Stimulated activated CD8-positive, alpha-beta memory T cell treated with anti-CD3 and anti-CD28 coated beads, Interleukin-12 subunit alpha, Interleukin-12 subunit beta, amount 100 ng/mL, for 24 hours (primary cell): Measurements from ENCODE around the gene C10orf90.

Experiments used
- DNase-seq: peaks from one replicate; pipeline ENCODE4 v3.0.0-alpha.2; 2020; ENCODE audit errors: extremely low read depth

C10orf90 gene

DNA sequence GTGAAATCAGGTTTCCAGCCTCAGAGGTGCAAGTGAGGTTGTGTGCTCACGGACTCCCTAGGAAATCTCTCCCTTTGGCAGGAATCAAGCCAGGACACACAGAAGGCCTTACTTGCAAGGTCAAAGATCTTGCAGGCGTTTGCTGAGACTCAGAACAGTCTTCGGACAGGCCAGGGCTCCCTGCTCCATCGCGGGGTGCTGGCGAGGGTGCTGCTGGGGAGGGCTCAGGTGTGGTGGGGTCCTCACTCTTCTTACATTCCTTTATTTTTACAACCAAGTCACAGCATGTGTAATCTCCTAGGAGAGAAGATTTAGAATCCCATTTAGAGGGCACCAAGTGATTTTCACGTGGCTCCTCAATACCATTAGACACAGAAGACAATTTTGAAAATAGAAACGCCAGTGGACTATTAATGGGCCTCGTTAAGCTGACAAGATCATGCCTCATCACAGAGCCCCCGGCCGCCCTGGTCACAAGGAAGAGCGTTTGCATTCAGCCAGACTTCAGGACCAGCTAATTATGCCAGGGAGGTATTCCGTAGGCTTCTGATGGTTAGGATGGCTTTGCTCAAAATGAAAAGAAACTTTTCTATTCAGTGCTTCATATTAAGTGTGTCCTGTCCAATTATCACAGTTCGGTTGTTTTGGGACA lies 209.1 kb downstream of the C10orf90 start:
- no peak for DNase-seq

DNA sequence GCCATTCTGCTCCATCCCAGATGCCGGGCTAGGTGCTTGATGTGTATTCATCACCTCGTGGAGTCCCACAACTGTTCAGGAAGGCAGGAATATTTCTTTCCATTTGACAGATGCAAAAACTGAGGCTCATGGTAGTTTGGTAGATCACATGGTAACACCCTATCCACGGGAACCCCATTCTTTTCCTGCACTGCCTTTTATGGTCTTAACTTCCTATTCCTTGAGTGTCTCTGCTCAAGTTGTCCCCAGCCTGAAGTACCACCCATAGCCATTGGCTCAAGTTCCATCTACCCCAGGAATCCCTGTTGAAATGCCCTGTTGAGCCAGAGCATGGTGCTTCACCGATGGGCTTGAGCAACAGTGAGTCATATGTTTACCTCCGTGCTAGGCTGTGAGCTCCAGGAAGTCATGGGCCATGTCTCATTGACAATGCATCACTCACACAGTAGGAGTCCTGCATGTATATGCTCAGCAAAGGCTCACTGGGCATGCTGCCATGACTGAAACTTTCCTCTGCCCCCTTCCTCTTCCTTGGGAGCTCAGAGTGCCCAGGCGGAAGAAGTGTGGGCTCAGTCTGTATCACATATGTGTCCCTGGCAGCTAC lies 210.5 kb downstream of the C10orf90 start:
- no peak for DNase-seq

DNA sequence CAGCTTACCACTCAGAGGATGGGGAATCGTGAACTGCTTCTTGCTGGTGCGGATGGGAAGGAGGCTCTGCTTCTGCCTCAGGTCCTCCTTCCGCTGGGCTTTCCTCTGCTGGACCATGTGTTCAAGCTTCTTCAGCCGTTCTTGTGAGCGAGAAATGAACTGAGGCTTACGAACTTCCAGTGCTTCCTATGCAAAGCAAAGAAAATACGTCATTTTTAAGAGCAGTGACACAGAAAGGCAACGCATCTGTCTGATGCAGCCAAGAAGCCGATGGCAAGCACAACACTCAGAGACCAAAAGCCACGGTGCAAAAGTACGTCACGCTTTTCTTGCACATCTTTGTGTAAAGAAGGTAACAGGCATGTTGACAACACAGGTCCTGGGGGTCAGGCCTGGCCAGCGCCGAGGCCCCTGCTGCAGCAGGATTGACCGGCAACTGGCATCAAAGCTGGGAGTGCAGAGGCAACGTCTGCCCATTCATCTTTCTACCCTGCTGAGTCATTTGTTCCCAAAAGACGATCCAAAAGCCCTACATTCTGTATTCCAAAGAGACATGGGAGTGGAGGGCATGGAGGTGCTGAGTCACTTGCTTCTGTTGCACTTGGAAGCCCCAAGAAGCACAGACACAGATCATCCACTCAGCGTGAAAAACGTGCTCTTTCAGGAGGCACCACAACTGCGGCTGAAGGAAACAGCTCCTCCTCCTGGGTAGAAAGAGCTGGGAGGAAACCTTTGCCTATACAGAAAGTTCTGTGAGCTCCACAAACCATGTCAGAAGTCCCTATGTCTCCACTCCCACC lies 211.3 kb downstream of the C10orf90 start:
- no peak for DNase-seq

DNA sequence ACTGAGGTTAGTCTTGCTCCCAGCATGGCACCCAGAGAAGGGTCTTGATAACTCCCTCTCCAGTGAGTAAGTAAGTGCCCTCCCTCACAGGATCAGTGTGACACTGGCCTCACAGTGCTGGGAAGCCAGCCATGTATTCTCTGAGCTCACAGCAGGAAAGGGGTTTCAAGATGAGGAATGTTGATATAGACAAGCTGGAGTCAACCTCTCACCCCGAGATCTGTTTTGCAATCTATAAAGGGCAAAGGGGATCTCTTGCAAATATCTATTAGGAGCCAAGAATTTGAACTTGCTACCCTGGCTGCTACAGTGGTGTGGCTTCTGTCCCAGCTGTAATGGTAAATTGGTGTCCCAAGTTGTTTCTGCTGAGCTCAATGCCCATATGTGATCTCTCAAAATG lies 212.0 kb downstream of the C10orf90 start:
- DNase-seq = no peak

DNA sequence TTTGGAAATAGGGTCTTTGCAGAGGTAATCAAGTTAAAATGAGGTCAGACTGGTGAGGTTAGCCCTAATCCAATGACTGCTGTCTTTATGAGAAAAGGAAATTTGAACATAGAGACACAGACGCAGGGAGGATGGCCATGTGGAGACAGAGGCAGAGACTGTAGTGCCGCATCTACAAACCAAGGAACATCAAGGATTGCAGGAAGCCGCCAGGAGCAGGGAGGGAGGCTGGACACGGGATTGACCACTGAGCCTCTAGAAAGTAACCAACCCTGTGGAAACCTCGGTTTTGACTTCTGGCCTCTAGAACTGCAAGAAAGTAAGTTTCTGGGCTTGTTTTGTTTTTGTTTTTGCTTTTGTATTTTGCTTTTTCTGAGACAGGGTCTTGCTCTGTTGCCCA lies 213.9 kb downstream of the C10orf90 start:
- DNase-seq = no peak

DNA sequence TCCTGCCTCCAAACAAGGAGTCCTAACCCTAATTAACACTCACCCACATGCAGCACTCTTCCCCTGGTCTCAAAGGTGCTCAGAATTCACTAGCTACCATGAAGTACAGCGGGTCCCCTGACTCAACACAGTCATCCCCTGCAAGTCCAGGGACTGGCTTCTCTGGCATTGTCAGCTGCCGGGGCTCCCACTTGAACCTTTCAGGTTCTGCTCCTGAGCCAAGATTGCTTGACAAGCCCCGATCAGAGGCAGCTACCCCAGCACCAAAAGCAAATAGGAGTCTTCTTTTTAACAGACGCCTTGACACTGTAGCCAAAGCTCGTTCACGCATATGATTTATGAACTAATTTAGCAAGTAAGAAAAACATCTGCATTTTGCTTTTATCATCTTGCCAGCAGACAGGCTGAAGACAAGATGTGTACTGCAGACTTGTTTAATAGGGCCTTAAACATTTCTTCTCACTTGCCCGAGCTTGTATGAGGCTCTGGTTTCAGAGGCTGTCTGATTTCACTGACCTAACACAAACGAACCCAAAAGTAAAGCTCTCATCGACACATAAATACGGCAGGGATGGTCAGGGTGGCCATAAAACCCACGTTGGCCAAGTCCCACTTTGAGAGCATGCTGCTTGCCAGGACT lies 214.6 kb downstream of the C10orf90 start:
- no peak for DNase-seq

DNA sequence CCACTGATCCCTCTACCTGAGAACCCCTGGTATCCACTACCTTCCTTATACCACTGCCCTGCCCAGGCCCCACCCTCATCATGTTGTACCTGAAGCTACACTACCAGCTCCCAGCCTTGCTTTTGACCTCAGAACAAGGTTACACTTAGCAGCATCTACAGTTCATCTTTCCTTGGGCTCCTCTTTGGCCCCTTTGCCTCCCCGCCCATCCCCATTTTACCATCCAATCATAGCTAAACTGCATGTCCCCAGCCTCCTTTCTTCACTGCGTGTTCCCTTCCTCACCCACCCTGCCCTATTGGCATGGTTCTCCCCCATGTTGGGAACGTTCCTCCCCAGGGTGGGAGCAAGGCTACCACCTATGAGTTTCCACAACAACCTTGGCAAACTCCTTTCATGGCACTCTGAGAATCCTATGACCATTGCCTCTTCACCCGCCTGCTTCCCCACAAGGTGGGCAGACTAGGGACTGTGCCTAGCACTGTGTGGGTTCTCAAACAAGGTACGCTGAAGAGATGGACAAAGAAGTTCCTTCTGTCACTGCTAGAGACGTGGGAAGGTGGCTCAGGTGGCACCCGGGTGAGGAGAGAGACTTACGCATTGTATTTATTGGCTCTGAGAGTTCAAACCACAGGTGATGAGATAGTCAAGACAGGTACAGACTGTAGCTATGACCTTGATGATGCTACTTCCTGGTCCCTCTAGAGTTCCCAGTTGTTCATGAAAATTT lies 215.3 kb downstream of the C10orf90 start:
- no peak for DNase-seq

DNA sequence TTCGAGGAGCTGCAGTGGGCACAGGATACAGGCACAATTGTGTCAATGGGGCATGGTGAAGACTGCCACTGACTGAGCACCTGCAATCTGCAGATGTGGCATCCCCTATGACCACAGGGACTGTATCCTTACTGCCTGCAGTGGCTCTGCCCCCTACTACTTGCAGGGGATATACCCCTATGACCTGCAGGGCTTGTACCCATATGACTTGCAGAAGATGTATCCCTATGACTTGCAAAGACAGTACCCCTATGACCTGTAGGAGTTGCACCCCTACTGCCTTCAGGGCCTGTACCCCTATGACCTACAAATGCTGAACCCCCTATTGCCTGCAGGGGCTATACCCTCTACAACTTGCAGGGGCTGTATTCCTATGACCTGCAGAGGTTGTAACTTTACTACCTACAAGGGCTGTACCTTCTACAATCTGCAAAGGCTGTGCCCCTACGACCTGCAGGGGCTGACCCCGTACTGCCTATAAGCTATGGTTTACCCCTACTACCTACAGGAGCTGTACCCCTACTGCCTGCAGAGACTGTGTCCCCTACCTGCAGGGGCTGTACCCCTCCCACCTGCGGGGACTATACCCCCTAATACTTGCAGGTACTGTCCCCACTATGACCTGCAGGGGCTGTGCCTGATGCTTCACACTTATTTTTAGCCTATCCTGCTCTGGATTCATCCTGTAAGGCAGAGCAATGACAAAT lies 216.3 kb downstream of the C10orf90 start:
- DNase-seq = no peak

DNA sequence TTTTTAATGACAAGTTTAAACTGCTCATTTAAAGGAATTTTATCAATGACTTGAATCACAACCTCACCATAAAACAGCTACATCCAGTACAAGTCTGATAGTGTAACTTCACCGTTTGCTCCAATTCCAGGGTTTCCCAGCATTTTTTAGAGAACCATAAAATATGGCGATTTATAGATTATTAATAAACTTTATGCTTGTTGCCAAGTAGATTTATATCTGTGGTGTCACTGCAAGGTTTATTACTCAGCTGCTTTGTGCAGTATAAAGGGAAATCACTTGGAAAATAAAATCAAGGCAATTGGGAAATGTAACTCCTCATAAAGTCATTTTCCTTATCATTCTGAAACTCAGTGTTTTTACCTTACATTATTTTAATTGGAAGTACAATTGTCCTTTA lies 218.2 kb downstream of the C10orf90 start:
- no peak for DNase-seq

DNA sequence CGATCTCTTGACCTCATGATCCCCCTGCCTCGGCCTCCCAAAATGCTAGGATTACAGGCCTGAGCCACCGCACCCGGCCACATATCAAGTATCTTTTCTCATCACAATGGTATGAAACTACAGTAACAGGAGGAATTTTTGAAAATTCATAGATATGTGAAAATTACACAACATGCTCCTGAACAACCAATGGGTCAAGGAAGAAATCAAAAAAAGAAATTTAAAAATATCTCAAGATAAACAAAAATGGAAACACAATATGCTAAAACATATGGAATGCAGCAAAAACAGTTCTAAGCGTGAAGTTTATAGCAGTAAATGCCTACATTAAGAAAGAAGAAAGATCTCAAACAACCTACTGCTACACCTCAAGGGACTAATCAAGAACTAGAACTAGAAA lies 222.4 kb downstream of the C10orf90 start:
- DNase-seq = no peak

DNA sequence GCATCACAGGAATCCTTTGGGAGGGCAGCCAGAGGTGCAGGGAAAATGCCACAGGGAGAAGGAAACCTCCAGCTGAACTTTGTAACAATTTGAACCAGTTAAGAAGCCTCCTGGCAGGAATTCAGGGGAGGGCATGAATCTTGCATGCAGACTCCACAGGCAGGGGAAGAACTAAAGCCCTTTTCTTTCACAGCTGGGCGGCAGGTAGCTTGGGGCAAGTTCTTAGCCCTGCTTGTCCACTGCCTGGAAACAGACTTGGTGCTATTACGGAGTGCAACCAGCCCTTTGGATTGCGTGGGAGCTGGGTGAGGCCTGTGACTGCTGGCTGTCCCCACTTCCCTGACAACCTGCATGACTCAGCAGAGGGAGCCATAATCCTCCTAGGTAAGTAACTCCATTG lies 230.6 kb downstream of the C10orf90 start:
- no peak for DNase-seq

DNA sequence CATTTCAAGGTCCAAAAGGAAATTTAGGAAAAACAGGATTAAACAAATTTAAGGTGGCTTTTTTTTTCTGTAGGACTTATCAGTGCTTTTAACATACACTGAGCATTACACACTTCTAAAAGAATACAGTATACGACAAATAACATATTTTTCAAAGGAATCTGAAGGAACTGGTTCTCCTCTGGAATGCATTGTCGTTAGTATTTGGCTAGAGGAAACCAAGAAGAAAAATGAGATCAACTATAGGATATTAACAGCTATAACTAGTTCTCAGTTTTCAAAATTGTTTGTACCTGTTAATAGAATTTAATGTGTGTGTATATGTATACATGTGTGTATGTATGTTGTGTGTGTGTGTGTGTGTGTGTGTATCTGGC lies 232.1 kb downstream of the C10orf90 start:
- no peak for DNase-seq

DNA sequence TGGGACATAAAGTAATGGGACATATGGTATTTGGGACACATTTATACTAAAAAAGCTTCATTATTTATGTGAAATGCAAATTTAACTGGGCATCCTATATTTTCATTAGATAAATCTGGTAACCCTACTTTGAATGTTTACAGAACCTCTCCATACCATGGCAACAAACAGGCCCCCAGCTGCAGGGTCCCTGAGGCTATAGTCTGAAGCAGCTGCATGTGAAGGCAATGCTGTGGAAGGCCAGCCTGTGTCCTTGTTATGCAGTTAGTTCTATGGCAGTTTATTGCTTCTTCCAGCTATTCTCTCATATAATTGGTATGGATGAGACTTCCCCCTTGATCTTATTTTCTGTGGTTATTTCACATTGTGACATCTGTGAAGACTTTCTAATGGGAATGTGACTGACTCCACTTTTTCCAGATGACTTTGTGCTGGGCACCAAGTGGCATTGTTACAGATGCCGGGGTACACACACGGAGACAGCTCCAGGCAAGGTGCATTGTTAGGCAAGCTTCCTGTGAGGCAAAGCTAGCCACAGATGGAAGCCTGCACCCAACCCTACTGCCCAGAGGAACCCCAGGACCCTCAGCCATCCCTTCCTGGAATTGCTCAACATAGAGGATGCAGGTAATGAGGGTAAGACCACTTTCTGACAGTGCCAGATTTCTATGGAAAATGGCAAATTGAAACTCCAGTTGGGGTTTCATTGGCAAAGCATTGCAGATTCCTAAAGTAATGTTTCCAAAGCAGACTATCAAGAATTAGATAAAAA lies 232.7 kb downstream of the C10orf90 start:
- DNase-seq = no peak

DNA sequence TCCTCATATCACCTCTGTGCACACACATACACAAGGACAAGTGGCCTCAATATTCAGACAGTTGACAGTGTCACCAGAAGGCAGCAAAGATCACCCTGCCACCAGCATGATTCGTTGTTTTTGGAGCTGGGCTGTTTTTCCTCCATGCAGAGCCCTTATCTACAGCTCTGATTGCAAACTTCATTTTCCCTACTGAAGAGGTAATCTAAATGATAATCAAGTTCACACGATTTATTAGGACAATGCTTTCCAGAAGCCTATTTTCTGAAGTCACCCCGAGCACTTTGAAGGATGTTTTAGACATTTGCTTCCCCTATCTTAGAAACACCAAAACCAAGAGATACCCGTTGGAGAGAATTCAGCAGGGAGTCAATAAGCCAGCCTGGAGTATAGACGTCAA lies 236.3 kb downstream of the C10orf90 start:
- DNase-seq = no peak

DNA sequence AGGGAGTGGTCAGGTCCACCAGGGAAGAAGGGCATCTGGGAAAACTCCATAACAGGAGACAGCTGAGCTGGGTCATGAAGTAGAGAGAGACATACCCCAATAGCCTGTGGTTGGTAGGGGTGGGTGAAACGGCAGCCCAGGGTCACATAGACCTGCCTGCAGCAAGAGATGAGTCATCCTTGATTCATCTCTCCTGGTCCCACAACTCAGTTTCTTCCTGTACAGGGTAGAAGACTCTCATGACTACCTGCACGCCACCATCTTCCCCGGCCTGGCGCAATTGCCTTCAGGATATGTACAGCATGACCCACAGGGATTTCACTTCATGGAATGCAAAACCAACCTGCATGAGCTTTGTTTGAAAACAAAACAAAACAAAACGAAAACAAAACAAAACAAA lies 237.1 kb downstream of the C10orf90 start:
- no peak for DNase-seq

DNA sequence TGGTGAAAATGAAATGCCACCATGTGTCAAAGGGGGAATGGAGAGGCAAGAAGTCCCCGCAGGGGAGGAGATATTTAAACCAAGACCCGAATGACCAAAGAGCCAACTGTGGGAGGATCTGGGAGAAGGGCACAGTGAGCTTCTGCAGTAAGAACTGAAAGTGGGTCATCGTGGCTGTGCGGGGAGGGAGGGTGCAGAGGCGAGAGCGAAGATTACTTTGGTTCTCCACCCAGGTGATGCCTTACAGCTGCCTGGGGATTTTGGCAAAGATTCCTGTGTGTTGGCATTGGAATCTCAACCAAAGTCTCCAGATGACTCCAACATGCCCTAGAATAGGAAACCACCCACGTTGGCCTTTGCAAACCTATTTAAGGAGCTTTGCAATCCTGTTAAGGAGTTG lies 238.0 kb downstream of the C10orf90 start:
- no peak for DNase-seq

DNA sequence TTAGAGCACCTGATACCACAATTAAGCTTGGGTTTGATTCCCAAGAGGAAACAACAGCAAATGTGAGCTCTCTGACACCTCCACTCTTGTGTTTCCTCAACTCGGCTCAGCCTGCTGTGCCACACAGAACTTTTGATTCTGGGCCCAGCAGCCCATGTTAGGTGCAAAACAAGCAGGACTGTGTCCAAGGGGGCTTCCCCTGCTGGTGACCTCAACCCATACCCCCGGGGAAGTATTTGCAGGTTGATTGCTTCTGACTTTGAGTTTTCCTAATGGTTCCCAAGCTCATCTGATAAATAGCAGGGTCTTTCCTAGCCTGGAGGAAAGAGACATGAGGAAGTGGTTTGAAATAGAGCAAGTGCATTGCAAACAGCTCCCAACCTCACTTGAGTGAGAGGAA lies 238.7 kb downstream of the C10orf90 start:
- no peak for DNase-seq

DNA sequence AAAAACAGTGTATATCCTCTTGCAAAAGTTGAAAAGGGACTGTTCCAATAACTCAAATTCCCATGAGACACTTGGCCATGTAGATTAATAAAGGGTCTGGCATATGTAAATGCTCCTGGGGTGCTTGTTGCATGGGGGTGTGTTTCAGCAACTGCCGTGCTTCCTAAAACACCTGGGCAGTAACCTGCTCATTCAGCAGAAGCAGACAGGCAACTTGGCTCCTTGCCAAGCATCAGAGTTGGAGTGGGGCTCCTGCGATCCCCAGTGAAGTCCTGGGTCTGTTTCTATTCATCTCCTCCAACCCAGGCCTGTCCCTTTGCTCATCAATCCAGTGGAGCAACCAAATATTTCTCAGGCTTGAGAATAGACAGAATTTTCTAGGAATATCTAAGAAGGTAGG lies 240.0 kb downstream of the C10orf90 start:
- DNase-seq = no peak

DNA sequence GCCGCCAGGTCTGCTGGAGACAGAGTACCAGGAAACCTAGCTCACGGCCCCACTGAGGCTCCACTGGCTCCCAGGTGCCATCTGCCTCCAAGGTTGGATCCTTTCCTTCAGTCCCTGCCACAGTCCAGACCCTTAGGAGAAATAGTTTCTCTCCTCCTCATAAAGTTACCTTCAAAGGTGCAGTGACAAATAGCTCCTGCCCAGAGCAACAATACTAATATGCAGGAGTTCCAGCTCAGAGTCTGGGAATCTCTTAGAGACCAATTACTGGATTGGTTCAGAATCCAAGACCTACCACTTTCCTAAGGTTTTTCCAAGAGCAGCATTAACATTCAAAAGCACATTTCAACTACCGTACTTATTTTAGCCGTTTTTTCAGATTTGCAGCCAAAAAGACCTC lies 241.2 kb downstream of the C10orf90 start:
- DNase-seq = no peak

DNA sequence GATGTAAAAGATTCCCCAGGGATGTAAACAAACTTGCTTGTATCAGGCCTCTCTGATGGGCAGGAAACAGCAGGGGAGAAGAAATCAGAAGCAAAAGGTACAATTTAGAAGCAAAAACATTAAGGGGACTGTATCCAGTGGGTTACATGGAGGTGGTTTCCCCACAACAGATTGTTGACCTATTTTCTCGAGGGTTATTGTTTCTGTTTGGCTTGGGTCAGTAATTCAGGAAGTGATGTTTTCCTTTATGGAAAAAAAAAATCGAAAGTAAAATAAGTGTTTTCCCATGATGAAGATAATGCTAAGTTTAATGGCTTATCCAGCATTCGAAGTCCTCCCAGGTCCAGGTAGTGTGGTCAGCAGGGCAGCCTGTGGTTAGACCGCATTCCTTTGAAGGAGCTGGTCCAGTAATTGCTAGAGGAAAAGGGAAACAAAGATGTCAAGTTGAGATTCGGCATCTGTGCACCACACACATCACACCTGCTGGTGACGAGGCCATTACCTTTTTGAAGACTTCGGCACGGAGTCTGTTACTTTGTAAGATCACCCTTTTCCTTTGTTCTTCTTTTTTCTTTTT lies 244.9 kb downstream of the C10orf90 start:
- DNase-seq = no peak
